OCI-M2 (cell line): ENCODE data around the gene FFAR1.

Experiments
- DNase-seq: peaks from one replicate; lab custom pipeline; 2025; ENCODE audit not compliant: unreplicated experiment; lab: John Stamatoyannopoulos, UW

Gene FFAR1

DNA sequence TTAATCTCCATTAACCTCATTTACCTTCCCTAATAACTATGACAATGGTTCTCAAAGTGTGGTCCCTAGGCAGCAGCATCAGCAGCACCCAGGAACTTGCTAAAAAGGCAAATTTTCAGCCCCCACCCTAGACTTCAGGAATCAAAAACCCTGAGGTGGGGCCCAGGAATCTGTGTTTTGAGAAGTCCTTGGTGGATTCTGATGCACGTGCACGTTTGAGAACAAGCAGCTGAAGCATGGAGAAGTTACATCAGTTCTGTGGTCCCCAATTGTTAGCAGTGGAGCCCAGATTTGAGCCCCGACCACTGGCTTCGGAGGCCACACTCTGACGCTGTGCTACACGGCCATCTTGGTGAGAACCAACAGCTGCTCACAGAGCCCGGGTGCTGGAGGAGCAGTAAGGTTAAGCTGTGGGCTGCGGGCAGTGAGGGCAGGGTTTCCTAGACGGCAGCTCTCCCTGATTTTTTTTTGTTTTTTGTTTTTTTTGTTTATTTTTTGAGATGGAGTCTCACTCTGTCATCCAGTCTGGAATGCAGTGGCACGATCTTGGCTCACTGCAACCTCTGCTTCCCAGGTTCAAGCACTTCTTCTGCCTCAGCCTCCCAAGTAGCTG lies 32.7 kb upstream of the FFAR1 start:
- no peak for DNase-seq

DNA sequence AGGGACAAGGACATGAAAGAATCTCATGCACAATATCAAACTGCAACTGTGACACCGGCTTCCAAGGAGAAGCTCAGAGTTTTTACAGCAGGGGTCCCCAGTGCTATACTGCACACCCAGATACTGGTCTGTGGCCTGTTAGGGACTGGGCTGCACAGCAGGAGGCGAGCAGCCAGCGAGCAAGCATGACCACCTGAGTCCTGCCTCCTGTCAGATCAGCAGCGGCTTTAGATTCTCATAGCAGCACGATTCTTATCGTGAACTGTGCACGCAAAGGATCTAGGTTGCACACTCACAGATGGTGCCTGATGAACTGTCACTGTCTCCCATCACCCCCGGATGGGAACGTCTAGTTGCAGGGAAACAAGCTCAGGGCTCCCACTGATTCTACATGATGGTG lies 31.8 kb upstream of the FFAR1 start:
- no peak for DNase-seq

DNA sequence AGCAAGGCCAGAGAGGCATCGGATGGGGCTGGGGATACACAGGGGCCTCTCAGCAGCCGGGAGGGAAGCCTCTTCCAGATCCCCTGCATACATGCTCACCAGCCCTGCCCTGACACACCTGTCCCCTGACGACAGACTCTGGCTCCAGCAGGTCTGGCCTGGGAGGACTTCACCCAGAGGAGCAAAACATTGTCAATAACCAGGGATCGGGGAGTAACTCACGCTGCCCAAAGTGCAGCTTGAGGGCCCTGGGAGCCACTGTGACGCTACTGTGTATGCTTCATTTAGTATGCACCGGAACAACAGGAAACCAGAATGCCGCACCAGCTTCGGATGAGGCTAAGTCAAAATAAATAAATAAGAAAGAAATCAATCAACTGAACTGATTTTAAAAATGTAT lies 31.1 kb upstream of the FFAR1 start:
- no peak for DNase-seq

DNA sequence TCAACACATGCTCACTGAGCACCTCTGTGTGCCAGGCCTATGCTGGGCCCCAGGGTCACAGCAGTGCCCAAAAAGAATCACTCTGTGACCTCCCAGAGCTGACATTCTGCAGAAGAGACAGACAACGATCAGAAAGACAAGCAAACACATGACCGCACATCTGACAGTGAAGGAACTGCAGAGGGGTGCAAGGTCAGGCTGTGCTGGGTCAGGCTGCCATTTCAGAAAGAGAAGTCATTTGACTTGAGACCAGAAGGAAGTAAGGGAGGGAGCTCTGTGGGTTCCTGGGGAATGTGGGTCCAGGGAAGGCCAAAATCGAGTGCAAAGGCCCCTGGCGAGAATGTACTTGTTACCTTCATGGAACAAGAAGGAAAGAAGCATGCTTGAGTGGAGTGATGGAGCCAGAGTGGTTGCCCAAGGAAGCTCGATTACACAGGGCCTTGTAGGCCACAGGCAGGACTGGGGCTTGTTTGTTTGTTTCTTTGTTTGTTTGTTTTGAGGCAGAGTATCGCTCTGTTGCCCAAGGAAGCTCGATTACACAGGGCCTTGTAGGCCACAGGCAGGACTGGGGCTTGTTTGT lies 30.1 kb upstream of the FFAR1 start:
- no peak for DNase-seq

DNA sequence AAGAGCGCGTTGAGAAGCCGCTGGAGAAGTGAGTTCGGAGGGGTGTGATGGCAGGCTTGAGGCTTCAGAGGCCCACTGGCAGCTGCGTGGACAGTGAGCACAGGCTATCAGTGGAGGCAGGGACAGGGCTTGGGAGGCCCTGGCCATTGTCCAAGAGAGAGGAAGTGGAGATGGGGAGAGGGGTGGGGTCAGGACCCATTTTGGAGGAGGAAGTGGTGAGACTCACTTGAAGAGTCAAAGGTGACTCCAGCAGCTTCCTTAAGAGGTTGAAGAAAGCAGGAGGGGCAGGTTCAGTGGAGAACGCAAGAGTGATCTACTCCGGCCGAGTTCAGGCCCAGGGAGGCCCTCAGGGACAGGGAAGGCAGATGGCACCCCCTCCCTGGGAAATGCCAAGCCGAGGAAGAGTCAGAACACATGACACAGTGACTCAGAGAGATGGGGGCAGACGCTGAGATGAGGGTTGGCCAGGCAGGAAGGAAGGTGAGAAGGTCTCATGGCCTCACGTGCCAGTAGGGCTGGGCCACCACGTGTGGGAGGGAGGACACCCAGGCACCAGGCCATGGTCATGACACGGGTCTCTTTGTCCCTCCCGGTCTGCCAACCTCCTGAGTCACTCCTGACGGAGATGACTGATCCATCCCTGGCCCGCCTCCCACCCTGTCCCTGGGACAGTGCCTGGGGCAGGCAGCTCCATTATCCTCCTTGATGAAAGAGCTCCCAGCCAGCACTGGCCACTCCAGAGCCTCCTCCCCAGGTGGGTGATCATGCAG lies 28.8 kb upstream of the FFAR1 start:
- no peak for DNase-seq

DNA sequence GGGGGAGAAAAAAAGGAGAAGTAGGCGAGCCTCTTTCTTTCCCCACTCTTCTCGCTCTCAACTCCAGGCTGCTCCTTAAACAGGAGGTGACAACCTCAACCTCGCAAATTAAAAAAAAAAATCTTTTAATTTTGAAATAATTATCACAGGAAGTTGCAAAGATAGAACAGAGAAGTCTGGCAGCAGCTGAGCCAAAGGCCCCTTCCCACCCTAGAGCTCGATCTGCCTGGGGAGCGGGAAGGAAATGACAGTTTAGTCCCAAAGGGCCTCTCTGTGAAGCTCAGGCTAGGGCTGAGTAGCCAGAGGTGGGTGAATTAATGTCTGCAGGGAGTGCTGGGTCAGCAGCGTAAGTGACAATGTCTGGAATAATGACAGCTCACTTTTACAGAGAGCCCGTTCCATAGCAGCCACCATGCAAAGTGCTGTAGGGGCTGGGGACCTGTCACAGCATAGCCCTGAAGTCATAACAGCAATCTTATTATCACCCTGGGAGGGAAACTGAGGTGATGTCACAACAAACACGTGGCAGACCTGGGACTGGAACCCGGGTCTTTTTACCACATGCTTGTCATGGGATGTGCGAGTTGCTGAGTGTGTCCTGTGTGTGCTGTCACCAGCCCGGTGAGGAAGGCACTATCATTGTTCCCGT lies 27.5 kb upstream of the FFAR1 start:
- no peak for DNase-seq

DNA sequence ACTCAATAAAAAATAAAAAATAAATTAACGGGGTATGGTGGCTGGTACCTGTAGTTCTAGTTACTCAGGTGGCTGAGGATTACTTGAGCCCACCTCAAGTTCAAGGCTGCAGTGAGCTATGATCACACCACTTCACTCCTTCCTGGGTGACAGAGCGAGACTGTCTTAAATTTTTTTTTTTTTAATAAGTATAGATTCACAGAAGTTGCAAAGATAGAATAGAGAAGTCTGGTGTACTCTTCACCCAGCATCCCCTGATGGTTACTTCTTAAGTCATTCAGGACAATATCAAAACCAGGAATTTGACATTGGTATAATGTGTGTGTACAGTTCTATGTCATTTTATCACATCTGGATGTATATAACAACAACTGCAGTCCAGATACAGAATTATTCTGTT lies 26.4 kb upstream of the FFAR1 start:
- DNase-seq, result no peak

DNA sequence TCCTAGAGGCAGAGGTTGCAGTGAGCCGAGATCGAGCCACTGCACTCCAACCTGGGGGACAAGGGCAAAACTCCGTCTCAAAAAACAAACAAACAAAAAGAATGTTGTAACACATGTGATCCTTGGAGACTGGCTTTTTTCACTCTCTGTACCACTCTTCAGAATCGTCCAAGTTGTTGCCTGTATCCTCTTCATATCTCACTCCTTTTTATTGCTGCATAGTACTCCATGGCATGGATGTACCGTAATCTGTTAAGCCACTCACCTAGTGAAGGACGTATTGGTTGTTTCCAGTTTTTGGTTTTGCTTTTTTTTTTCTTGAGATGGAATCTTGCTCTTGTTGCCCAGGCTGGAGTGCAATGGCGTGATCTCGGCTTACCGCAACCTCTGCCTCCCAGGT lies 25.7 kb upstream of the FFAR1 start:
- DNase-seq, result no peak

DNA sequence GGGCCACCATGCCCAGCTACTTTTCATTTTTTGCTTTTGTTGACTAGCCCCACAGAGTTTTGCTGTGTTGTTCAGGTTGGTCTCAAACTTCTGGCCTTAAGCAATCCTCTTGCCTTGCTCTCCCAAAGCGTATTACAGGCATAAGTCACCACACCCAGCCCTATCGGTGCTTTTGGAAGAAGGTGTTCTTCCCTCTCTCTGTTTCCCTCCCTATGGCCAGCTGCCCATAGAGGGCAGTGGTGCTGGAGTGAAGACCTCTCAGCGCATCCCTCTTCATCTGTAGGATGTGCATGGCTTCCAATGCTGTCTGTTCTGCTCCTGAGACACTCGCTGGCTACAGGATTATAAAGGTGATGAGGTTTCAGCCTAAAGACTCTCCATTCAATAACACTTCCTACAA lies 20.1 kb upstream of the FFAR1 start:
- DNase-seq, result no peak

DNA sequence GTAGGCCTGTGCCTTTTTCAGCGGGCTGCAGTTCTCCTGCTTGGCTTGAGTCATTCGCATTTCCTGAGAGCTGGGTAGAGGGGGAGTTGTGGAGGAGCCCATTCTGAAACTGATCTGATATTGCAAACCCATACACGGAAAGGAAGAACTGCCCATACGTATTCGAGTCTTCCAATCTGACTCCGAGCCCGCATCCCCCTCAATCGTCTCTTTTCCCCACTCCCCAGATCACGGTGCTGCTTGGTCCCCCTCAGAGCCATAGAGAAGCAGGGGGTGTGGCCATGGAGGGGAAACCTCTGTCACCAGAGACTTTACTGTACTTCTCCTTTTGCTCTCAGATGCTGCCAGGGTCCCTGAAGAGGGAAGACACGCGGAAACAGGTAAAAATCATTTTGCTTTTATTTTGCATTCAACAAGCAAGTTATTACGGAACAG lies 18.8 kb upstream of the FFAR1 start, which contains the start of gene CD22:
CD22 (plus strand) TSS at position 337 of the 435 bp plus-strand sequence. CDS start 2,854 bp downstream, outside the sequence.
- no peak for DNase-seq

DNA sequence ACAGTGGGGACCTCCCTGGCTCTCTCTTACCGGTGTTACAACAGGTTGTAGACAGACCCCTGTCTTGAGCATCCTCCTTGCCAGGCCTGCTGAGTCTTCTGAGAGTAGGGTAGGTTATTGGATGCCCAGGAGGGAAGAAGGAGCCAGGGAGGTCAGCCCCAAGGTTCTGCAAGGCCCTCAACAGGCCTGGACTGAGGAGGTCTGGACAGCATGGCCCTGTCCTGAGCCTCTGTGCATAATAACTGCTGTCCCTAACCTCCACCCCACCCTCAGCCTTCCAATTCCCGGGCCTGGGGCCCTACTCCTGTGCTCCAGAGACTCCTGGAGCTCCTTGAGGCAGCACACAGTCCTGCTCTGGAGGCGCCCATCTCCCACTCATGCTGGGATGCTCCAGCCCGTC lies 18.4 kb upstream of the FFAR1 start:
- no peak for DNase-seq

DNA sequence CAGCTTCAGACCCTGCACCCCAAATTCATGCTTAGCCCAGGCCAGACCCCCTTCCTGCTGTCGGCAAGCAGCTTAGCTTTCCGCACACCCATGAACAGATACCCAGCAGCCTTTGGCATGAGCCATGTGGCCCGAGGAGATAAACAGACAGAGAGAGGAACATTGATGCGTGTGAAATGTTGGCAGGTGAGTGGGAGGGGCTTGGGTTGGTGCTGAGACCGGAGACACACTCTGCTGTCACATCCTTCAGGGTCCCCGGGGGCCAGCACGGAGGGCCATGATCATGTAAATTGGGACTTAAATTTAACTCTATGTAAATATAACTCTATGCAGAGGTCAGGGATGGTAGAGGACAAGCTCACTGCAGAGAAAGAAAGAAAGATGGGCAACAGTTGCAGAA lies 17.2 kb upstream of the FFAR1 start:
- no peak for DNase-seq

DNA sequence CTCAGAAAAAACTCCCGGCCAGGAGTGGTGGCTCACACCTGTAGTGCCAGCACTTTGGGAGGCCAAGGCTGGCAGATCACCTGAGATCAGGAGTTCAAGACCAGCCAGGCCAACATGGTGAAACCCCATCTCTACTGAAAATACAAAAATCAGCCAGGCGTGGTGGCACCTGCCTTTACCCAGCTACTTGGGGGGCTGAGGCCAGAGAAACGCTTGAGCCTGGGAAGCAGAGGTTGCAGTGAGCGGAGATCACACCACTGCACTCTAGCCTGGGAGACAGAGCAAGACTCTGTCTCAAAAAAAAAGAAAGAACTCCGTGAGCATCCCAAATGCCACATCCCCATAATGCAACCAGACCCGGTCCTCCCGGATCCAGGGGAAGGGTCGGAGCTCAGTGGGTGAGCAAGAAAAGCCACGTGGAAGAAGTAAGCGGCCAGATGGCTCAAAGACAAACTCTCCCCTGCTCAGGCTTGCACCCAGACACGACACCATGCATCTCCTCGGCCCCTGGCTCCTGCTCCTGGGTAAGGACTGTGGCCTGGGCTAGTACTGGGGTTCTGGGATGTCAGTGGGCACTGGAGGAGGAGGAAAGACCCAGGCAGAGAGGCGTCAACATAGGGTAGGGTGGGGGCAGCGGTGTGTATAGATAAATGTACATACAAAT lies 16.0 kb upstream of the FFAR1 start:
- no peak for DNase-seq

DNA sequence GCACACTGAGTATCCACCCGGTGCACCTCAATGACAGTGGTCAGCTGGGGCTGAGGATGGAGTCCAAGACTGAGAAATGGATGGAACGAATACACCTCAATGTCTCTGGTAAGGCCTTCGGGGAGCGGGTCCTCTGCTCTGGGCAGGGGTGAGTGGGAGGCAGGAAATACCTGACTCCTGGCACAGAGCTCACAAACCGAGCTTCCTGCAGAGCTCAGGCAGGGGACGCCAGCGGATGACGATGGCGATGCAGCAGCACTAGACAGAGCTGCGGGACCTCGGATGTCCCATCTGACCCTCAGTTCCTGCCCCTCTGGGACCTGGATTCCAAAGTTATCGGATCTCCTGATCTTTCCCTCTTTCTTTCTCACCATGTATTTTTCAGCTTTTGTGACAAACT lies 14.9 kb upstream of the FFAR1 start:
- no peak for DNase-seq

DNA sequence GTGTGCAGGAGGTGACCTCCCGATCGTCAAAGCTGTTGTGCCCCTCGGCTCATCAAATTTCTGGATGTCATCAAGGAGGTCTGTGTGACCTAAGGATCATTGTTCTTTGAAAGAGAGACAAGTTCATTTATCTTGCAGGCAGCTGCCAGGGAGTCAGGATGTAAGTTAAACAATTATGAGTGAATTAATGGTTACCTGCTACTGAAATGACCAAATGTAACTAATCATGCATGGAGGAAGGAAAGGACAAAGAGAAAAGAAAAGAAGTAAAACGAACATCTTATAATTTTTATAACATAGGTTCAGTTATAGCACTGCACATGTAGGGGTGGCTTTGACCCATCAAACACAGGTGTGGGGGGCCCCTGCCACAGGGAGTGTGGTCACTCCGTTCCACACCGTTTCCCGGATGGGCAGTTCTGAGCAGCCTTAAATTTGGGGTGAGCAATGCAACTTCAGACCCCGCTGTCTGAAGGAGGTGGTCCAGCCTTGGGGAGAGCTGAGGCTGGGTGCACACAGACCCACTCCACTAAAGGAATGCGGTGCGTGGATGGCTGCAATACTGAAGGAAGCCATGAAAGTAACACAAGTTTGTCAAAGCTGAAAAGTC lies 13.5 kb upstream of the FFAR1 start:
- DNase-seq, result no peak

DNA sequence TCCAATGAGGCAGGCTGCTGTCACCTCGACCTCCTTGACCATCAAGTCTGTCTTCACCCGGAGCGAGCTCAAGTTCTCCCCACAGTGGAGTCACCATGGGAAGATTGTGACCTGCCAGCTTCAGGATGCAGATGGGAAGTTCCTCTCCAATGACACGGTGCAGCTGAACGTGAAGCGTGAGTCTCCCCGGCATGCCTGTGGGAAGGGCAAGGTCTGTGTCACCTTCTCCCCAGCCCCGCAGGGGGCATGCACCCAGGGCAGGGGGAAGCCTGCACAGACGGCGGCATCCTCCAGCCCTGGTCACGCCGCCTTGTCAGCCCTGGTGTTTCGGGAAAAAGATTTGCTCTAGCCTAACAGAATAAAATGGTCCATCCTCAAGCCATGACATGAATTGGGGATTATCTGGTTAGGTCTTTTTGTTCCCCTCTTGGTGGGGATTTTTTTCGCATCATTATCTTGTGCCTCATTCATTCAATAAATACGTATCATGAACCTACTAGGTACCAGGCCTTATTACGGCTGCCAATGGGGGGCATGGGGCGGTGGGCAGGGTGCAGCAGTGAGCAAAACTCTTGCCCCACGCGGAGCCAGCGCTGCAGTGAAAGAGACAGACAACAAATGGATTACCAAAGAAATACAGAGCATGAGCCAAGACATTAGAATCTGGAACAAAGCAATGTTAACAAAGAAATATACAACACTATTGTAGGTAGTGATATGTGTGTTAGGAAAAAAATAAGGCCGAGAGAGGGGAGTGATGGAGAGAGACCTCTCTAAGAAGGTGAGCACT lies 11.3 kb upstream of the FFAR1 start:
- no peak for DNase-seq

DNA sequence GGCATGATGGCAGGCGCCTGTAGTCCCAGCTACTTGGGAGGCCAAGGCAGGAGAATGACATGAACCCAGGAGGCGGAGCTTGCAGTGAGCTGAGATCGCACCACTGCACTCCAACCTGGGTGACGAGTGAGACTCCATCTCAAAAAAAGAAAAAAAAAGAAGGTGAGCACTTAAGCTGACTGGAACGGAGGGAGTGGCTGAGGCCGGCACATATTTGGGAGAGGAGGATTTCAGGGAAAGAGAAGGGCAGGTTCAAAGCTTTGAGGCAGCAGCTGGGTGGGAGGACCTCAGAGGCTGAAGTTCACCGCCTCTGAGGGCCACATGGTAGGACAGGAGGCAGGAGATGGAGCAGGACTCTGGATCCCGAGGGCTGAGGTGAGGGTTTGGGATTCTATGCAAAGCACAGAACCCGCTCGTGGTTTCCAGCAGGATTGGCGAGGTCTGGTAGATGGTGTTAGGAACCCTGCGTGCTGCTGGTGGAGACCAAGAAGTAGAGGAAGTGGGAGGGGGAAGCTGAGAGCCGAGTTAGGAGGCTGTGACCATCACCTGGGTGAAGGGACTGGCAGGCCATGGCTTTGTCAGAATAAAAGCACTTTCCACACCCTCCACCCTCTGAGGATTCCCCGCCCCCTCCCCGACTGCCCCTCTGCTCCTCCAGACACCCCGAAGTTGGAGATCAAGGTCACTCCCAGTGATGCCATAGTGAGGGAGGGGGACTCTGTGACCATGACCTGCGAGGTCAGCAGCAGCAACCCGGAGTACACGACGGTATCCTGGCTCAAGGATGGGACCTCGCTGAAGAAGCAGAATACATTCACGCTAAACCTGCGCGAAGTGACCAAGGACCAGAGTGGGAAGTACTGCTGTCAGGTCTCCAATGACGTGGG lies 10.4 kb upstream of the FFAR1 start:
- no peak for DNase-seq

DNA sequence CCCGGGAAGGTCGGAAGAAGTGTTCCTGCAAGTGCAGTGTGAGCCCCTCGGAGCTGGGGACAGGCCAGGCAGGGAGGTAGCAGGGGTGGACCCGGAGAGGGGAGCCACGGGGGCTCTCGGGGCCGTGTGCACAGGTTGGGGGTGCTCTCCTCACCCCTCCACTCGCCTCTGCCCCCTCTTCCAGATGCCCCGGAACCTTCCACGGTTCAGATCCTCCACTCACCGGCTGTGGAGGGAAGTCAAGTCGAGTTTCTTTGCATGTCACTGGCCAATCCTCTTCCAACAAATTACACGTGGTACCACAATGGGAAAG lies 9.8 kb upstream of the FFAR1 start:
- DNase-seq, result no peak

DNA sequence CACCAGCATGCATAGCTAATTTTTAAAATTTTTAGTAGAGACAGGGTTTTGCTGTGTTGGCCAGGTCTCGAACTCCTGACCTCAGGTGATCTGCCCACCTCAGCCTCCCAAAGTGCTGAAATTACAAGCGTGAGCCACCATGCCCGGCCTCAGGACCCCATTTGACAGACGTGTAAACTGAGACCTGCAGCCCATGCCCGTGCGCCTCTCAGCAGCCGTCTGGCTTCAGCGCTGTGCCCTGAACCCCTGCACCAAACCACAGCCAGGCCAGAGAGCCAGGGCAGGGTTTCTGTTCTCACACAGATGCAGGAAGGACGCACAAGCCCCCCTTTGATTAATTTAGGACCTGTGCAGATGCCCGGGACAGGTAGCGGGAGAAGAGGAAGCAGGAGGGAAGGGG lies 7.3 kb upstream of the FFAR1 start:
- no peak for DNase-seq
